Right atrium auricular region (tissue), 2 donors: ENCODE data around the gene JARID2. TPM values are rescaled to one million over a fixed set of nuclear protein-coding genes. Genes with fewer than 3 reads are reported as not detected.

ENCODE experiments used
- DNase-seq: peaks from one replicate; pipeline ENCODE4 v3.0.0-alpha.2; 2019; ENCODE audit warnings: low spot score
- H3K27ac ChIP-seq, 2 donors: fragments of 200-600 bp; sonication (generic); 1 replicate in 1 of 2; 2 replicates in 1 of 2; pipeline ENCODE4 v1.5.1; 2016 to 2019
- H3K27me3 ChIP-seq, 2 donors: fragments of 200-600 bp; sonication (generic); one replicate each; pipeline versions ENCODE4 v1.5.1 to v1.6.0; 2017 to 2019
- H3K36me3 ChIP-seq: fragments of 200-600 bp; sonication (generic); one replicate; pipeline ENCODE4 v1.5.1; 2016
- H3K4me1 ChIP-seq, 2 donors: fragments of 200-600 bp; sonication (generic); one replicate each; pipeline versions ENCODE4 v1.5.1 to v1.6.0; 2017 to 2019
- H3K4me3 ChIP-seq, 2 donors: fragments of 200-600 bp; sonication (generic); 1 replicate in 1 of 2; 2 replicates in 1 of 2; pipeline ENCODE4 v1.5.1; 2017 to 2019; ENCODE audit warnings: mild to moderate bottlenecking in 1 of 2, moderate library complexity in 1 of 2
- H3K9me3 ChIP-seq, 2 donors: fragments of 200-600 bp; sonication (generic); one replicate each; pipeline ENCODE4 v1.5.1; 2019
- CTCF ChIP-seq, 2 donors: fragments of 200-600 bp; sonication (generic); IDR thresholded peaks; one replicate each; pipeline ENCODE4 v1.5.1; 2019; ENCODE audit warnings: antibody characterized with exemption in 2 of 2
- total RNA-seq, 2 donors: library from RNA; depleted of rRNA; stranded (reverse); fragments of >200 nt; gene quantifications; one replicate each; pipeline ENCODE4 v1.1.0, GENCODE V29; 2016

The JARID2 gene
- total RNA-seq, 2 donors from 2014 or later, result 6.5 to 6.7 TPM

GRCh38 chr6:15341311-15342001, 95.6 kb downstream of the JARID2 start:
- Histone ChIP-seq H3K4me3 (no peak overlapping the region), H3K4me1 (peaks cover 0 to 41% of the 10 kb centered on the region in 2 donors), H3K9me3 (no peaks in the 10 kb centered on the region), H3K27me3 (no peaks in the 10 kb centered on the region), H3K36me3 (no peaks in the 10 kb centered on the region), H3K27ac (no peak overlapping the region)
- no peak for DNase-seq
- no peak for TF ChIP-seq CTCF (IDR thresholded peaks at IDR 0.05)

DNA sequence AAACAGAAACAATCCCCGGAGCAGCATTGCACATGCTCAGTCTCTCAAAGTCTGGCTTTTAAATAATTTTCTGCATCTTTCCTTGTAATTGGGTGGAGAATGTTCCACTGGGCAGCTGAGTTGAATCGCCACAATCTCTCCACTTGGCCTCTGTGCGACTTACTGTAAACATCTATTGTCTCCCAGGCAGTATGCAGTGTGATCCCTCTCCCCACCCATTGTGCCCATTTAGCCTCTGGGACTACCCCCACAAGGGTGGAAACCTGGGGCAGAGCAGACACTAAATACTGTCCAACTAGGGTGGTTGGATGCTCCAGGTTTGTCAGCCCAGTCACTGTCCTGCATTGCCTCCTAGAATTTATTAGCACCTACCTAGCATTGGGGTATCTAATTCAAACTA, 96.2 kb downstream of the JARID2 start:
- no peak for DNase-seq
- Histone ChIP-seq H3K4me3 (no peak overlapping the region), H3K27me3 (no peaks in the 10 kb centered on the region), H3K9me3 (no peaks in the 10 kb centered on the region), H3K36me3 (no peaks in the 10 kb centered on the region), H3K27ac (no peak overlapping the region), H3K4me1 (peaks cover 0 to 41% of the 10 kb centered on the region in 2 donors)
- no peak for TF ChIP-seq CTCF (IDR thresholded peaks at IDR 0.05)

- Histone ChIP-seq H3K4me3 (no peak overlapping the region), H3K27ac (no peak overlapping the region), H3K27me3 (no peaks in the 10 kb centered on the region), H3K9me3 (no peaks in the 10 kb centered on the region), H3K36me3 (no peaks in the 10 kb centered on the region), H3K4me1 (peaks cover 0 to 31% of the 10 kb centered on the region in 2 donors)
- no peak for DNase-seq
- TF ChIP-seq CTCF (IDR thresholded peaks at IDR 0.05), result no peak
Observed at GRCh38 chr6:15343490-15344191, 97.8 kb downstream of the JARID2 start.

GRCh38 chr6:15344192-15344519, 98.3 kb downstream of the JARID2 start:
- no peak for TF ChIP-seq CTCF (IDR thresholded peaks at IDR 0.05)
- no peak overlapping the region for H3K27ac ChIP-seq
- H3K4me1 ChIP-seq, result peaks cover 0 to 26% of the 10 kb centered on the region in 2 donors
- no peaks in the 10 kb centered on the region for H3K9me3 ChIP-seq
- no peaks in the 10 kb centered on the region for H3K36me3 ChIP-seq
- no peak for DNase-seq
- no peaks in the 10 kb centered on the region for H3K27me3 ChIP-seq
- no peak overlapping the region for H3K4me3 ChIP-seq

DNA sequence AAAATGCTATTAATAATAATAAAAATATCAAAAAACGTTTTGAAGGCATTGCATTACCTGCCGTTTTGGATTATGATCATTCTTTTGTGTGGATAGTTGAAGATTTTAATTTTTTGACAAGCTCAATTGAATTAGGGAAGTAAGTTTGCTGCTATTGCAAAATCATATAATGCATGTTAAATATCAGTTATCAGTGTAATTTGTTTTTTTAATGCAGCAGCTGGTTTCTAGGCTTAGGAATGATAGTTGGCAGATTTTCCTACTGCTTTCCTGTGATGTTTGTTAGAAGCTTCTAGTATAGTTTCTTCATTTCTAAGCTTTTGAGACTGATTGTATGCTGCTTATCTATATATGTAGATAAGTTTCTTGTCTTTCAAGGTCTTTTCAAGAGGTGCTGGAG, 99.0 kb downstream of the JARID2 start:
- Histone ChIP-seq H3K27me3 (no peaks in the 10 kb centered on the region), H3K4me3 (no peak overlapping the region), H3K27ac (no peak overlapping the region), H3K4me1 (peaks cover 0 to 25% of the 10 kb centered on the region in 2 donors), H3K36me3 (no peaks in the 10 kb centered on the region), H3K9me3 (no peaks in the 10 kb centered on the region)
- TF ChIP-seq CTCF (IDR thresholded peaks at IDR 0.05), result no peak
- DNase-seq, result no peak
